Fibroblast of lung (primary cell): ENCODE results near the gene CYP11A1. TPM values are rescaled to one million over a fixed set of nuclear protein-coding genes. Genes with fewer than 3 reads are reported as not detected.

ENCODE experiments used
- DNase-seq, 2 donors: peaks; one replicate each; pipeline versions ENCODE4 v3.0.0 to v3.0.0-alpha.2; 2010; ENCODE audit warnings: low read depth in 2 of 2
- H2AFZ ChIP-seq: 2 replicates; pipeline ENCODE4 v1.5.1; 2012; ENCODE audit warnings: low read length, control low read depth, inconsistent platforms
- H3K27ac ChIP-seq: 2 replicates; pipeline ENCODE4 v1.5.1; 2011; ENCODE audit warnings: low read length, control low read depth; ENCODE audit not compliant: insufficient read depth
- H3K27me3 ChIP-seq: 2 replicates; pipeline ENCODE4 v1.5.1; 2011; ENCODE audit warnings: mild to moderate bottlenecking, low read length; ENCODE audit not compliant: control insufficient read depth, insufficient read depth
- H3K36me3 ChIP-seq: 2 replicates; pipeline ENCODE4 v1.5.1; 2011; ENCODE audit warnings: low read length; ENCODE audit not compliant: control insufficient read depth, insufficient read depth
- H3K4me1 ChIP-seq: 2 replicates; pipeline ENCODE4 v1.5.1; 2011; ENCODE audit warnings: low read length; ENCODE audit not compliant: control insufficient read depth, insufficient read depth; ENCODE audit errors: extremely low read depth
- H3K4me2 ChIP-seq: 2 replicates; pipeline ENCODE4 v1.5.1; 2011; ENCODE audit warnings: low read length, control low read depth; ENCODE audit not compliant: insufficient read depth; ENCODE audit errors: extremely low read depth
- H3K4me3 ChIP-seq, 4 experiments: fragments of 200-600 bp in 1 of 4; sonication (generic) in 1 of 4; replicated peaks in 1 of 4; 2 replicates each; pipeline ENCODE4 v1.5.1; 2011 to 2016; ENCODE audit warnings: low read length in 4 of 4, low read depth in 3 of 4, mild to moderate bottlenecking in 3 of 4, control low read depth in 2 of 4, inconsistent platforms in 1 of 4, mixed read lengths in 1 of 4; ENCODE audit not compliant: insufficient read depth in 1 of 4; ENCODE audit errors: control extremely low read depth in 1 of 4
- H3K79me2 ChIP-seq: 2 replicates; pipeline ENCODE4 v1.5.1; 2012; ENCODE audit warnings: mild to moderate bottlenecking, low read length, inconsistent platforms; ENCODE audit not compliant: control insufficient read depth, insufficient read depth
- H3K9ac ChIP-seq: 2 replicates; pipeline ENCODE4 v1.5.1; 2011; ENCODE audit warnings: mild to moderate bottlenecking, low read length, control low read depth; ENCODE audit not compliant: insufficient read depth
- H3K9me3 ChIP-seq: 2 replicates; pipeline ENCODE4 v1.5.1; 2012; ENCODE audit warnings: low read depth, low read length; ENCODE audit not compliant: control insufficient read depth, insufficient read depth
- H4K20me1 ChIP-seq: 2 replicates; pipeline ENCODE4 v1.5.1; 2011; ENCODE audit warnings: low read length; ENCODE audit not compliant: control insufficient read depth, insufficient read depth; ENCODE audit errors: extremely low read depth
- EZH2 ChIP-seq: IDR thresholded peaks from 2 replicates; pipeline ENCODE4 v1.5.1; 2012; ENCODE audit warnings: low read length, control low read depth, mild to moderate bottlenecking; ENCODE audit errors: missing control alignments
- polyA plus RNA-seq, 2 donors: library from polyadenylated mRNA; depleted of rRNA in 1 of 2; stranded (reverse) in 1 of 2; unstranded in 1 of 2; fragments of >200 nt; gene quantifications; 2 replicates each; pipeline ENCODE4 v1.2.1, GENCODE V29; 2011 to 2012; ENCODE audit warnings: missing spikeins in 1 of 2
- total RNA-seq: library from RNA; depleted of rRNA; stranded (reverse); fragments of >200 nt; gene quantifications from 2 replicates; pipeline ENCODE4 v1.2.1, GENCODE V29; 2014
- TF ChIP-seq, protein P1 (sequence below), 2 donors: IDR thresholded peaks in 1 of 2; conservative IDR thresholded peaks in 1 of 2; 1 replicate in 1 of 2; 2 replicates in 1 of 2; pipeline ENCODE4 v1.5.1; 2011 to 2012; ENCODE audit warnings: low read length in 2 of 2, control low read depth in 1 of 2, inconsistent platforms in 1 of 2, low read depth in 1 of 2, mild to moderate bottlenecking in 1 of 2

Gene CYP11A1
- total and polyA plus RNA-seq, 2 donors (not counting 1 experiment from before 2014, with no cell fraction given) = 0.07 to 0.33 TPM

DNA sequence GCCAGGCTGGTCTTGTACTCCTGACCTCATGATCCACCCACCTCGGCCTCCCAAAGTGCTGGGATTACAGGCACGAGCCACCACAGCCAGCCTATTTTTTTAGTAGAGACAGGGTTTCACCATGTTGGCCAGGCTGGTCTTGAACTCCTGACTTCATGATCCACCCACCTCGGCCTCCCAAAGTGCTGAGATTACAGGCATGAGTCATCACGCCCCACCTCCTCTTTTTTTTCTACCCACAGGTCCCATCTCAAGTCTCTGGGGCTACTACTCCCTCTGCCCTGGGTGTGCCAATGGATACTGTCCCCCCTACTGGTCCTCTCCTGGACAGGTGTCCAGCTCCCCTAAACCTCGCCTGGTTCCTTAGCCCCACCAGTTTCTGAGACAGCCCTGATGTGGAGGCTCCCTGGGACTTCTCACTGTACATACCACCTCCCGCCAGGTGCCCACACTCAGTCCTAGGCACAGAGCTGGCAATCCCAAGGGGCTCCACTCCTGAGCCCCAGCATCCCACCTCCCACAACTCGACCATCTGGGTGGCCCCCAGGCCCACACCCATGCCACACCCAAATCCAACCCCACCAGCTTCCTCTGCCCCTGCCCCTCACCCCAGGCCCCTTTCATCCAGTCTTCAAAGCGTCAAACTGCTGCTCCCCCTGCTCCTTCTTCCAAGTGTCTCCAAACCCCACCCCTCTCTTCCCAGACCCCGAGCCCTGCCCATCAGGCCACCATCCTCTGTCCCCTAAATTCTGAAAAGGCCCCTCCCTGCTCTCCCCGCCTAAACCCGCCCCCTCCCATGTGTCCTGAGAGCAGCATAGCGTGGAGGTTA is 13.1 kb upstream of the CYP11A1 start:
- TF ChIP-seq, protein P1, sequence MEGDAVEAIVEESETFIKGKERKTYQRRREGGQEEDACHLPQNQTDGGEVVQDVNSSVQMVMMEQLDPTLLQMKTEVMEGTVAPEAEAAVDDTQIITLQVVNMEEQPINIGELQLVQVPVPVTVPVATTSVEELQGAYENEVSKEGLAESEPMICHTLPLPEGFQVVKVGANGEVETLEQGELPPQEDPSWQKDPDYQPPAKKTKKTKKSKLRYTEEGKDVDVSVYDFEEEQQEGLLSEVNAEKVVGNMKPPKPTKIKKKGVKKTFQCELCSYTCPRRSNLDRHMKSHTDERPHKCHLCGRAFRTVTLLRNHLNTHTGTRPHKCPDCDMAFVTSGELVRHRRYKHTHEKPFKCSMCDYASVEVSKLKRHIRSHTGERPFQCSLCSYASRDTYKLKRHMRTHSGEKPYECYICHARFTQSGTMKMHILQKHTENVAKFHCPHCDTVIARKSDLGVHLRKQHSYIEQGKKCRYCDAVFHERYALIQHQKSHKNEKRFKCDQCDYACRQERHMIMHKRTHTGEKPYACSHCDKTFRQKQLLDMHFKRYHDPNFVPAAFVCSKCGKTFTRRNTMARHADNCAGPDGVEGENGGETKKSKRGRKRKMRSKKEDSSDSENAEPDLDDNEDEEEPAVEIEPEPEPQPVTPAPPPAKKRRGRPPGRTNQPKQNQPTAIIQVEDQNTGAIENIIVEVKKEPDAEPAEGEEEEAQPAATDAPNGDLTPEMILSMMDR (conservative IDR thresholded peaks at IDR 0.05 in 1 of 2, IDR thresholded peaks at IDR 0.05 in 1 of 2; ENCODE audit: low read depth in 1 of 2, low read length in 2 of 2) = no peak
- TF ChIP-seq EZH2 = no peak
- DNase-seq = no peak
- Histone ChIP-seq H3K79me2 (no peaks in the 10 kb centered on the region), H3K4me3 (no peak overlapping the region), H4K20me1 (no peaks in the 10 kb centered on the region), H2AFZ (no peak overlapping the region), H3K4me2 (no peak overlapping the region), H3K4me1 (peaks cover 7% of the 10 kb centered on the region), H3K27ac (no peak overlapping the region), H3K9ac (no peak overlapping the region), H3K9me3 (no peaks in the 10 kb centered on the region), H3K36me3 (no peaks in the 10 kb centered on the region), H3K27me3 (no peaks in the 10 kb centered on the region)

DNA sequence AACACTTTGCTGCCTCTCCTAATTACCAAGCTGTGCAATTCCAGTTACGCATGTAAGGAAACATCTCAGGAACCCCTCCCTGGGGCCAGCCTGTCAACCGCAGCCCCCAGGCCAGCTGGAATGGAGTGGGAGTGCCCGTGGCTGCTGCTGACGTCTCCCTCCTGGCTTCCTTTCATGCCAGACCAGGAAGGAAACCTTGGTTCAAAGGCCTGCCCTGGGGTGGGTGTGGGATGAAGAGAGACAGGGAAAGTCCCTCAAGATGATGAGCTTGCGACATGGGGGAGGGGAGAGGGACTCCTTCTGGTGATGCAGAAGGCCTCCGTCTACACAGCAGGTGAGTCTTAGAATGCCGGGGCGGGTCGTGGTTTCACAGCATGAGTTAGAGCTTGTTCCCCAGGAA is 11.4 kb upstream of the CYP11A1 start:
- Histone ChIP-seq H4K20me1 (no peaks in the 10 kb centered on the region), H3K27me3 (no peaks in the 10 kb centered on the region), H3K79me2 (no peaks in the 10 kb centered on the region), H3K9ac (no peak overlapping the region), H3K36me3 (no peaks in the 10 kb centered on the region), H3K9me3 (no peaks in the 10 kb centered on the region), H3K4me2 (no peak overlapping the region), H3K4me1 (peaks cover 7% of the 10 kb centered on the region), H3K4me3 (no peak overlapping the region), H3K27ac (no peak overlapping the region), H2AFZ (no peak overlapping the region)
- peak in 1 of 2 donors; percentile 87 for DNase-seq
- TF ChIP-seq, protein P1 (conservative IDR thresholded peaks at IDR 0.05 in 1 of 2, IDR thresholded peaks at IDR 0.05 in 1 of 2; ENCODE audit: low read depth in 1 of 2, low read length in 2 of 2) = no peak
- TF ChIP-seq EZH2 = no peak

DNA sequence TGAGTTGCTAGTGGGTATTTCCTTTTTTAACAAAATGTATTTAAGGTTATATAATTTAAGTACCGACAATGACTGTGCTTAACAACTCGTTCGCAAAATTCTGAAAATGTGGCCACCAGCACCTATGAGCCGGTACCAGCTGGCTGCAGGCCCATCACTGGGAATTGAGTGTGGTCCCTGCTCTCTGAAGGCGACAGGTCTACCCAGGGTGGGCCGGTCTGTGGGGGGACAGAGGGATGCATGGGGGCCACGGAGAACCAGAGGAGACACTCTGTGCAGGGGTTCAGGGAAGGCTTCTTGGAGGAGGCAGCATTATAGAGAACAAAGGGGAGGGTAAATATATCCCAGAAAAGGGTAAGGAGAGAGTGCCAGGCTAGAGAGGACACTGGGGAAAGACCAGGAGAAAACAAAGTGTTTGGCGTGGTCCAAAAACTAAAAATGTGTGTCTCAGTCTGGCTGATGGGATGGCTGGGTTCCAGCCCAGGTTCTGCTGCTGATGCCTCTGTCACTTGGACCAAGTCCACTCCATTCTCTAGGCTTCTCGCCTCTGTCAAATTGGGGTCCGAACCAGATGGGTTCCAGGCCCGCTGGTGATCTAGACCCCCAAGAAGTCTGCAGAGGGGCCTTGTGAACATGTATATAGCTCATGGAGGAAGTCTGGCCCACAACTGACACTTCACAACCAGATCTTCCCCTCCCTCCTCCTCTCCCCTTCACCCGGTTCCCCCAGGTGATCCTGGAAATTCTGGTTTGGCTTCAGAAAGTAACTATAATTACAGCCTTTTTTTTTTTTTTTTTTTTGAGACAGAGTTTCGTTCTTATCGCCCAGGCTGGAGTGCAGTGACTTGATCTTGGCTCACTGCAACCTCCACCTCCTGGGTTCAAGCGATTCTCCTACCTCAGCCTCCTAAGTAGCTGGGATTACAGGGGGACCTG is 10.7 kb upstream of the CYP11A1 start:
- no peaks in the 10 kb centered on the region for H4K20me1 ChIP-seq
- H3K4me2 ChIP-seq = no peak overlapping the region
- H3K4me1 ChIP-seq = peaks cover 5% of the 10 kb centered on the region
- H3K4me3 ChIP-seq = no peak overlapping the region
- no peaks in the 10 kb centered on the region for H3K9me3 ChIP-seq
- no peak for TF ChIP-seq EZH2
- TF ChIP-seq, protein P1 (conservative IDR thresholded peaks at IDR 0.05 in 1 of 2, IDR thresholded peaks at IDR 0.05 in 1 of 2; ENCODE audit: low read depth in 1 of 2, low read length in 2 of 2) = no peak
- H3K79me2 ChIP-seq = no peaks in the 10 kb centered on the region
- H3K9ac ChIP-seq = no peak overlapping the region
- H3K36me3 ChIP-seq = no peaks in the 10 kb centered on the region
- no peak overlapping the region for H3K27ac ChIP-seq
- DNase-seq = no peak
- no peak overlapping the region for H2AFZ ChIP-seq
- peaks cover 3% of the 10 kb centered on the region for H3K27me3 ChIP-seq
